ENCODE measurements around the gene GALNT9. TPM values are rescaled to one million over a fixed set of nuclear protein-coding genes. Genes with fewer than 3 reads are reported as not detected.

The GALNT9 gene
- total RNA-seq, 1 donor from 2014 or later: not detected

DNA sequence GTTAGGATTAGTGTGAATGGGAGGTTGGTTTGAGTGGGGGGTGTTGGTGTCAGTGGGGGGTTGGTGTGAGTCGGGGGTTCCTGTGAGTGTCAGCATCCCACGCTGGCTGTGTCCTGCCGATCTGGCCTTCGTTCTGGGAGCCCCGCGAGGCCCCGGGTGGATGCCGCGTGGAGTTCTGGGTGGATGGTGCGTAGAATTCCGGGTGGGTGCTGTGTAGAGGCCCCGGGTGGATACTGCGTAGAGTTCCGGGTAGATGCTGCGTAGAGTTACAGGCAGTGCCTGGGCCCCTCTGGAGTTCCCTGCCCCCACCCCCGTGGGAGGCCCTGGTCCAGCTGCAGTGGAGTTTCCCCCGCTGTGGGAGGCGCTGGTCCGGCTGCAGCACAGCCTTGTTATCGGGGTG lies 176.4 kb downstream of the GALNT9 start:
- Mint-ChIP-seq H3K27ac (no peak overlapping the region), H3K4me1 (no peaks in the 10 kb centered on the region), H3K9me3 (no peaks in the 10 kb centered on the region), H3K27me3 (ENCODE audit: insufficient read depth, low read depth) (peaks cover 2% of the 10 kb centered on the region), H3K36me3 (no peaks in the 10 kb centered on the region), H3K4me3 (no peak overlapping the region)
- Histone ChIP-seq H3K9ac (no peak overlapping the region), H3K4me1 (no peaks in the 10 kb centered on the region), H4K20me1 (ENCODE audit: low read depth) (peaks cover 9% of the 10 kb centered on the region), H3K27me3 (no peaks in the 10 kb centered on the region), H2AFZ (replicated peaks) (no peak overlapping the region), H3K9me3 (ENCODE audit: low read depth) (no peaks in the 10 kb centered on the region), H3K79me2 (ENCODE audit: low read depth) (no peaks in the 10 kb centered on the region), H3F3A (ENCODE audit: low read depth) (peaks cover 29% of the 10 kb centered on the region), H3K36me3 (no peaks in the 10 kb centered on the region), H3K4me2 (no peak overlapping the region), H3K4me3 (no peak overlapping the region), H3K27ac (no peak overlapping the region)
- DNase-seq (ENCODE audit: low spot score): no peak
- no peak for TF ChIP-seq EZH2 (IDR thresholded peaks at IDR 0.05)
- TF ChIP-seq, protein P1, sequence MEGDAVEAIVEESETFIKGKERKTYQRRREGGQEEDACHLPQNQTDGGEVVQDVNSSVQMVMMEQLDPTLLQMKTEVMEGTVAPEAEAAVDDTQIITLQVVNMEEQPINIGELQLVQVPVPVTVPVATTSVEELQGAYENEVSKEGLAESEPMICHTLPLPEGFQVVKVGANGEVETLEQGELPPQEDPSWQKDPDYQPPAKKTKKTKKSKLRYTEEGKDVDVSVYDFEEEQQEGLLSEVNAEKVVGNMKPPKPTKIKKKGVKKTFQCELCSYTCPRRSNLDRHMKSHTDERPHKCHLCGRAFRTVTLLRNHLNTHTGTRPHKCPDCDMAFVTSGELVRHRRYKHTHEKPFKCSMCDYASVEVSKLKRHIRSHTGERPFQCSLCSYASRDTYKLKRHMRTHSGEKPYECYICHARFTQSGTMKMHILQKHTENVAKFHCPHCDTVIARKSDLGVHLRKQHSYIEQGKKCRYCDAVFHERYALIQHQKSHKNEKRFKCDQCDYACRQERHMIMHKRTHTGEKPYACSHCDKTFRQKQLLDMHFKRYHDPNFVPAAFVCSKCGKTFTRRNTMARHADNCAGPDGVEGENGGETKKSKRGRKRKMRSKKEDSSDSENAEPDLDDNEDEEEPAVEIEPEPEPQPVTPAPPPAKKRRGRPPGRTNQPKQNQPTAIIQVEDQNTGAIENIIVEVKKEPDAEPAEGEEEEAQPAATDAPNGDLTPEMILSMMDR (IDR thresholded peaks at IDR 0.05): no peak
- TF ChIP-seq EZH2phosphoT487 (IDR thresholded peaks at IDR 0.05): no peak

DNA sequence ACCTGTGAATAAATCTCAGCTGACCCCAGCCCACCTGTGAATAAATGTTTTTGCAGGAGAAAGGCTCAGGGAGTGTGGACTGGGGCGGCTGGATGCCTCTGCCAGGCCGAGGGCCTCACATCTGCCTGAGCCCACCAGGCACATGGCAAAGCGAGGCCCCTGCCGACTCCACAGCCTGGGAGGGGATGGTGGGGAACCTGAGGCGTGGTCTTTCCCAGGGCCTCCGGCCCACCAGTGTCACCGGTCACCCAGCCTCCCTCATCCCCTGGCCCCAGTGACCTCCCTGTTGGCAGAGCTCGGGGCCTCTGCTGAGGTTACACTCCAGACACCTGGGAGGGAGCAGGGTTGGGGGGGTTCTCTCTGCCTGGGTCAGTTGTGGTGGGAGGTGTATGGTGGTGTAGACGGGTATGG lies 177.0 kb downstream of the GALNT9 start:
- H2AFZ ChIP-seq (replicated peaks): no peak overlapping the region
- H3F3A ChIP-seq (ENCODE audit: low read depth): peaks cover 23% of the 10 kb centered on the region
- TF ChIP-seq, protein P1 (IDR thresholded peaks at IDR 0.05): no peak
- no peak for TF ChIP-seq EZH2 (IDR thresholded peaks at IDR 0.05)
- TF ChIP-seq EZH2phosphoT487 (IDR thresholded peaks at IDR 0.05): no peak
- H3K27me3 Mint-ChIP-seq (ENCODE audit: insufficient read depth, low read depth): peaks cover 2% of the 10 kb centered on the region
- H3K4me3 ChIP-seq: no peak overlapping the region
- no peaks in the 10 kb centered on the region for H3K36me3 Mint-ChIP-seq
- peaks cover 9% of the 10 kb centered on the region for H4K20me1 ChIP-seq (ENCODE audit: low read depth)
- no peaks in the 10 kb centered on the region for H3K9me3 ChIP-seq (ENCODE audit: low read depth)
- no peak overlapping the region for H3K9ac ChIP-seq
- H3K4me3 Mint-ChIP-seq: no peak overlapping the region
- H3K27me3 ChIP-seq: no peaks in the 10 kb centered on the region
- H3K79me2 ChIP-seq (ENCODE audit: low read depth): no peaks in the 10 kb centered on the region
- no peak for DNase-seq (ENCODE audit: low spot score)
- H3K27ac Mint-ChIP-seq: no peak overlapping the region
- no peaks in the 10 kb centered on the region for H3K36me3 ChIP-seq
- H3K4me1 ChIP-seq: no peaks in the 10 kb centered on the region
- no peak overlapping the region for H3K4me2 ChIP-seq
- no peak overlapping the region for H3K27ac ChIP-seq
- no peaks in the 10 kb centered on the region for H3K9me3 Mint-ChIP-seq
- H3K4me1 Mint-ChIP-seq: no peaks in the 10 kb centered on the region

DNA sequence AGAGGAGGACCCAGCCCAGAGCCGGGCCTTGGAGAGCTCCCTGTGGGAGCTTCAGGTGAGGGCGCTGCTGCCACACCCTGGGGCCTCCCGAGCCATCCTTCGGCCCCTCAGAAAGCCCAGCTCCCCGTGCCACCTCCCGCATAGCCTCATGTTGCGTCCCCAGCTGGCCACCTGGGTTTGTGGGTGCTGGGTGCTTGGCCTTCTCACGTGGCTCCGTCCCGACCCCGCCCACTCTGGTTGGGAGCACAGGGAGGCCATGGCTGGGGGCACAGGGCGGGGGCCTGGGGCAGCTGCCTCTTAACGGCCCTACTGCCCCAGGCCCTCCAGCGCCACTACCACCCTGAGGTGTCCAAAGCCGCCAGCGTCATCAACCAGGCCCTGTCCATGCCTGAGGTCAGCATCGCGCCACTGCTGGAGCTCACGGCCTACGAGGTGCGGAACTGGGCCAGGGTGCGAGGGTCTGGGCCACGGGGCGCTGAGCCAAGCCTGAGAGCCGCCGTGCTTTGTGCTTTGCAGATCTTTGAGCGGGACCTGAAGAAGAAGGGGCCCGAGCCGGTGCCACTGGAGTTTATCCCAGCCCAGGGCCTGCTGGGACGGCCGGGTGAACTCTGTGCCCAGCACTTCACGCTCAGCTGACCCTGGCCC lies 177.5 kb downstream of the GALNT9 start:
- no peaks in the 10 kb centered on the region for H3K79me2 ChIP-seq (ENCODE audit: low read depth)
- H3K9ac ChIP-seq: no peak overlapping the region
- no peaks in the 10 kb centered on the region for H3K4me1 Mint-ChIP-seq
- H3F3A ChIP-seq (ENCODE audit: low read depth): peaks cover 18% of the 10 kb centered on the region
- no peak overlapping the region for H3K4me2 ChIP-seq
- TF ChIP-seq, protein P1 (IDR thresholded peaks at IDR 0.05): no peak
- TF ChIP-seq EZH2phosphoT487 (IDR thresholded peaks at IDR 0.05) (no peak), EZH2 (IDR thresholded peaks at IDR 0.05) (no peak)
- H4K20me1 ChIP-seq (ENCODE audit: low read depth): peaks cover 9% of the 10 kb centered on the region
- H3K9me3 ChIP-seq (ENCODE audit: low read depth): no peaks in the 10 kb centered on the region
- H3K27ac Mint-ChIP-seq: no peak overlapping the region
- H3K27ac ChIP-seq: no peak overlapping the region
- H3K36me3 ChIP-seq: no peaks in the 10 kb centered on the region
- H3K4me3 ChIP-seq: no peak overlapping the region
- no peaks in the 10 kb centered on the region for H3K9me3 Mint-ChIP-seq
- H3K4me3 Mint-ChIP-seq: no peak overlapping the region
- no peaks in the 10 kb centered on the region for H3K36me3 Mint-ChIP-seq
- no peaks in the 10 kb centered on the region for H3K4me1 ChIP-seq
- H3K27me3 ChIP-seq: no peaks in the 10 kb centered on the region
- no peak for DNase-seq (ENCODE audit: low spot score)
- no peak overlapping the region for H2AFZ ChIP-seq (replicated peaks)
- peaks cover 2% of the 10 kb centered on the region for H3K27me3 Mint-ChIP-seq (ENCODE audit: insufficient read depth, low read depth)
